DND-41 (cell line): ENCODE measurements around the gene STAB2.

Source experiments
- ATAC-seq: fragments of 200-7000 bp; cut with Tn5 transposase; 3 replicates; pipeline ENCODE4 v1.9.1; 2021; ENCODE audit warnings: low read depth; ENCODE audit not compliant: insufficient read depth
- DNase-seq: peaks from one replicate; pipeline ENCODE4 v3.0.0-alpha.2; 2020
- H2AFZ ChIP-seq: 2 replicates; pipeline ENCODE4 v1.6.0; 2012; ENCODE audit warnings: low read depth, low read length
- H3K27ac ChIP-seq: 2 replicates; pipeline ENCODE4 v1.5.1; 2012; ENCODE audit warnings: low read length, inconsistent platforms
- H3K27me3 ChIP-seq: fragments of 200-600 bp; sonication (generic); 2 replicates; pipeline ENCODE4 v1.6.0; 2012; ENCODE audit warnings: low read length, mild to moderate bottlenecking, inconsistent platforms; ENCODE audit not compliant: insufficient read depth, poor library complexity
- H3K36me3 ChIP-seq: 2 replicates; pipeline ENCODE4 v1.5.1; 2012; ENCODE audit warnings: low read length, inconsistent platforms; ENCODE audit not compliant: insufficient read depth
- H3K4me1 ChIP-seq: 2 replicates; pipeline ENCODE4 v1.5.1; 2012; ENCODE audit warnings: mild to moderate bottlenecking, low read length; ENCODE audit not compliant: insufficient read depth
- H3K4me2 ChIP-seq: 2 replicates; pipeline ENCODE4 v1.6.0; 2012; ENCODE audit warnings: mild to moderate bottlenecking, moderate library complexity, low read length, inconsistent platforms; ENCODE audit not compliant: insufficient read depth
- H3K4me3 ChIP-seq, 2 experiments: fragments of 200-600 bp in 1 of 2; shearing (Covaris generic) in 1 of 2; 2 replicates each; pipeline ENCODE4 v1.5.1; 2012 to 2016; ENCODE audit warnings: inconsistent platforms in 2 of 2, low read length in 2 of 2, mild to moderate bottlenecking in 2 of 2, low read depth in 1 of 2, moderate library complexity in 1 of 2
- H3K79me2 ChIP-seq: 2 replicates; pipeline ENCODE4 v1.6.0; 2012; ENCODE audit warnings: low read length, inconsistent platforms; ENCODE audit not compliant: insufficient read depth
- H3K9ac ChIP-seq: 2 replicates; pipeline ENCODE4 v1.6.0; 2012; ENCODE audit warnings: low read depth, mild to moderate bottlenecking, inconsistent platforms, low read length, moderate library complexity
- H3K9me3 ChIP-seq: 2 replicates; pipeline ENCODE4 v1.5.1; 2012; ENCODE audit warnings: low read length, moderate library complexity, mild to moderate bottlenecking, inconsistent platforms; ENCODE audit not compliant: insufficient read depth, severe bottlenecking
- H4K20me1 ChIP-seq: 2 replicates; pipeline ENCODE4 v1.6.0; 2012; ENCODE audit warnings: low read length; ENCODE audit not compliant: insufficient read depth
- EZH2 ChIP-seq: IDR thresholded peaks from 3 replicates; pipeline ENCODE4 v1.6.1; 2012; ENCODE audit warnings: borderline replicate concordance, low read depth, mild to moderate bottlenecking, moderate library complexity, low read length, inconsistent platforms; ENCODE audit not compliant: severe bottlenecking
- TF ChIP-seq, protein P1 (sequence below): IDR thresholded peaks from 2 replicates; pipeline ENCODE4 v1.5.1; 2012; ENCODE audit warnings: borderline replicate concordance, low read length, moderate library complexity, mild to moderate bottlenecking; ENCODE audit not compliant: poor library complexity, severe bottlenecking; ENCODE audit errors: extremely low read depth

STAB2 gene

DNA sequence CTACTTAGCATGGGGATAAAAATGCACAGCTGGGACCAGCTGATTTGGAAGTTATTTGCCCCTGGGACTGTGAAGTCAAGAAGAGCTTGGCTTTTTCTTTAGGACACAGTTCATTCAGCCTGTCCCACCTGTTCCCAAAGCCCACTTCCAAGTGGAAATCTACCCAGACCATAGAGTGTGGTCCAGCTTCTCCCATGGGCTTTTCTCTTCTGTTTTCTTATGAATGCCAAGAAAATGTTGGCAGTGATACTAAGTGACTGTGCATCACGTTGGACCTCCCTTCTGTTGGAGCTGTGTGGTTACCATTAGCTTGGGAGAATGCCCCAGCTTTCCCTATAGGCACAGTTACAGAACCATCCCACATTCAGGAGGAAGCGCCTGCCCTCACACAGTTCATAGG, 164.5 kb downstream of the STAB2 start:
- Histone ChIP-seq H3K27ac (no peak overlapping the region), H3K9ac (no peak overlapping the region), H3K9me3 (no peaks in the 10 kb centered on the region), H4K20me1 (peaks cover 5% of the 10 kb centered on the region; the same call in 1 of the 2 replicates), H3K4me1 (no peaks in the 10 kb centered on the region), H2AFZ (no peak overlapping the region), H3K36me3 (no peaks in the 10 kb centered on the region), H3K27me3 (peaks cover 6% of the 10 kb centered on the region), H3K4me2 (no peak overlapping the region), H3K79me2 (no peaks in the 10 kb centered on the region), H3K4me3 (no peak overlapping the region)
- DNase-seq = no peak
- TF ChIP-seq EZH2 = no peak
- TF ChIP-seq, protein P1, sequence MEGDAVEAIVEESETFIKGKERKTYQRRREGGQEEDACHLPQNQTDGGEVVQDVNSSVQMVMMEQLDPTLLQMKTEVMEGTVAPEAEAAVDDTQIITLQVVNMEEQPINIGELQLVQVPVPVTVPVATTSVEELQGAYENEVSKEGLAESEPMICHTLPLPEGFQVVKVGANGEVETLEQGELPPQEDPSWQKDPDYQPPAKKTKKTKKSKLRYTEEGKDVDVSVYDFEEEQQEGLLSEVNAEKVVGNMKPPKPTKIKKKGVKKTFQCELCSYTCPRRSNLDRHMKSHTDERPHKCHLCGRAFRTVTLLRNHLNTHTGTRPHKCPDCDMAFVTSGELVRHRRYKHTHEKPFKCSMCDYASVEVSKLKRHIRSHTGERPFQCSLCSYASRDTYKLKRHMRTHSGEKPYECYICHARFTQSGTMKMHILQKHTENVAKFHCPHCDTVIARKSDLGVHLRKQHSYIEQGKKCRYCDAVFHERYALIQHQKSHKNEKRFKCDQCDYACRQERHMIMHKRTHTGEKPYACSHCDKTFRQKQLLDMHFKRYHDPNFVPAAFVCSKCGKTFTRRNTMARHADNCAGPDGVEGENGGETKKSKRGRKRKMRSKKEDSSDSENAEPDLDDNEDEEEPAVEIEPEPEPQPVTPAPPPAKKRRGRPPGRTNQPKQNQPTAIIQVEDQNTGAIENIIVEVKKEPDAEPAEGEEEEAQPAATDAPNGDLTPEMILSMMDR = no peak
- no peak for ATAC-seq

DNA sequence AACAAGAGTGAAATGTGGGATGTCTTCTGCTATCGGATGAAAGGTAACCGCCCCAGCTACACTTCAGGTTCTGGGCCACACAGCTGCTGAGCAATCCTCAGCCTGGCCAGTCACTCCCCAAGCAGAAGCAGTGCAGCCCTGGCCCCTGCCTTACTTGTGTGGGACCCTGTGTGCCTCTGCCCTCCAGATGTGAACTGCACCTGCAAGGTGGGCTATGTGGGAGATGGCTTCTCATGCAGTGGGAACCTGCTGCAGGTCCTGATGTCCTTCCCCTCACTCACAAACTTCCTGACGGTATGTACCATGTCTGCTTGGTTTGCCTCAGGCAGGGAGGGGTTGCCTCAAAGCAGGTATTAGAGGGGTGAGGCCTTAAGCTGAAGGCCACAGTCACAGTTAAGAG, 168.4 kb downstream of the STAB2 start:
- Histone ChIP-seq H3K4me2 (no peak overlapping the region), H3K27ac (no peak overlapping the region), H3K9me3 (no peaks in the 10 kb centered on the region), H4K20me1 (no peaks in the 10 kb centered on the region), H3K4me3 (no peak overlapping the region), H2AFZ (no peak overlapping the region), H3K36me3 (no peaks in the 10 kb centered on the region), H3K4me1 (no peaks in the 10 kb centered on the region), H3K9ac (no peak overlapping the region), H3K79me2 (no peaks in the 10 kb centered on the region), H3K27me3 (peaks cover 6% of the 10 kb centered on the region)
- ATAC-seq = no peak
- no peak for DNase-seq
- TF ChIP-seq, protein P1 = no peak
- TF ChIP-seq EZH2 = no peak

DNA sequence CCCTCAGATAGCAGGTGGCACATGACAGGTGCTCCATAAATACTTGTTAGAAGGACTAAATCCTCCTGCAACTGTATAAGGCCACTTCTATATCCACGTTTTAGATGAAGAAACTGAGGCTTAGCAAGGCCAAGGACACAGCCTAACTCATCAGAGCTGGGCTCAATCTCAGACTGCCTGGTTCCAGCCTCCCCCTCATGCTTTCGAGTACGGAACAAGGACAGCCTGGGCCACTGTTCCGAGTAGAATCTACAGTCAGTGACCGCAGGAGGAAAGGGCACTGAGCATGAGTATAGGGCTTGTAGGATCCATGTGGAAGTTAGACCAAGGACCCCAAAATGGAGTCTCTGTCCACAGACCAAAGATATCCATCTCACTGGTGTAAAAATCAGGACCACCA, 169.4 kb downstream of the STAB2 start:
- DNase-seq (no peak), ATAC-seq (no peak)
- no peak overlapping the region for H3K4me3 ChIP-seq
- no peak overlapping the region for H3K27ac ChIP-seq
- no peaks in the 10 kb centered on the region for H3K27me3 ChIP-seq
- no peak overlapping the region for H3K4me2 ChIP-seq
- H3K79me2 ChIP-seq = no peaks in the 10 kb centered on the region
- TF ChIP-seq, protein P1 = no peak
- no peak for TF ChIP-seq EZH2
- no peaks in the 10 kb centered on the region for H3K36me3 ChIP-seq
- H3K9me3 ChIP-seq = no peaks in the 10 kb centered on the region
- H3K9ac ChIP-seq = no peak overlapping the region
- H4K20me1 ChIP-seq = no peaks in the 10 kb centered on the region
- H2AFZ ChIP-seq = no peak overlapping the region
- no peaks in the 10 kb centered on the region for H3K4me1 ChIP-seq

GRCh38 chr12:103757248-103757647, 170.2 kb downstream of the STAB2 start:
- Histone ChIP-seq H3K9me3 (no peaks in the 10 kb centered on the region), H3K4me2 (no peak overlapping the region), H3K27me3 (no peaks in the 10 kb centered on the region), H3K4me3 (no peak overlapping the region), H3K4me1 (no peaks in the 10 kb centered on the region), H2AFZ (no peak overlapping the region), H4K20me1 (no peaks in the 10 kb centered on the region), H3K79me2 (no peaks in the 10 kb centered on the region), H3K9ac (no peak overlapping the region), H3K27ac (no peak overlapping the region), H3K36me3 (no peaks in the 10 kb centered on the region)
- DNase-seq = no peak
- TF ChIP-seq, protein P1 = no peak
- no peak for TF ChIP-seq EZH2
- no peak for ATAC-seq
